Measurements from ENCODE around the gene LNPEP.
A peak's percentile ranks its signal among the peaks of the same experiment; 100 is the strongest.
"Not testable (repeated sequence)": the region's sequence is repeated elsewhere in the genome, so short reads cannot be mapped to it uniquely, and the experiment has no call there.

LNPEP gene

DNA sequence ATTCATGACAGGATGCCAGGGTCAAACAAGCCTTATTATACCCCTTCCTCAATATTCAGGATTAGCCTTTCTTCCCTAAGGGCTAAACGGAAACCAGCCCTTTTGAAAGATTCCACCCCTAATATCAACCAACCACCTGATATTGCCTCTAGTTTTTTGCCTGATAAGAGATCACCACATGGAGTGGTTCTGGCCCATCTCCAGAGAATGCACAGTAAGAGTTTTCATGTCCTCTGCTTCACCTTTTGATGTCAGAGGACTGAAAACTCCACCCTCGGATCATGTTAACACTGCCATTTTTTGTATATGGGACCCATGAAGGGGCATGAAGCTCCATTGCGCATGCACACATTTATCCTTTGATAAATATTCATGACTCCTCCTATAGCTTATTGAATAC lies 5.8 kb upstream of the LNPEP start:
- DNase-seq (ENCODE audit: low read depth) = no peak

DNA sequence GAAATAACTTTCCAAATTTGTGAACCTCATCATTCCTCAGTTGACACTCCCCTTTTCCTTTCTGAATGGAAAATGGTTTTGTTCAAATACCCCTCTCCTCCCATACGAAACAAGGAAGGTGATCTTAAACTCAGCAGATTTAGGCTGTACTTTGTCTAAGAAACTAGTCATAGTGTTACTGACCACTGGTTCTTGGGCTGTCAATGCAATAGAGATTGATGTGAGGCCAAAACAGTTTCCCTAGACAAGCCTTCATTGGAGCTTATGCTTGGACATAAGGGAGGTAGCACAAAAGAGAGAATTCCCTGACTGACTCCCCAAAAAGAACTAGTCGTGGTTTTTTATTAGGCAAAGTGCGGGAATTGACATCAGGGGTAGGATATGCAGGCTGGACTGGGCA lies 5.3 kb upstream of the LNPEP start:
- DNase-seq (ENCODE audit: low read depth) = no peak

DNA sequence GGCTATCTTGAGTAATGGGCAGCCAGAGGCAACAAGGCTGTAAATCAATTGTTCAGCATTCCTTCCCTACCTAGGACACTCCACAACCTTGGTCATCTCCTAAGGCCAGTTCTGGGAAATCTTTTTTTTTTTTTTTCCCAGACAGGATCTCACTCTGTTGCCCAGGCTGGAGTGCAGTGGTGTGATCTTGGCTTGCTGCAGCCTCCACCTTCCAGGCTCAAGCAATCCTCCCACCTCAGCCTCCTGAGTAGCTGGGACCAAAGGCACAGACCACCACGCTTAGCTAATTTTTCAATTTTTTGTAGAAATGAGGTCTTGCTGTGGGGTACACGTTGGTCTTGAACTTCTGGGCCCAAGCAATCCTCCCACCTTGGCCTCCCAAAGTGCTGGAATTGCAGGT lies 4.8 kb upstream of the LNPEP start:
- not testable (repeated sequence) for DNase-seq (ENCODE audit: low read depth)

DNA sequence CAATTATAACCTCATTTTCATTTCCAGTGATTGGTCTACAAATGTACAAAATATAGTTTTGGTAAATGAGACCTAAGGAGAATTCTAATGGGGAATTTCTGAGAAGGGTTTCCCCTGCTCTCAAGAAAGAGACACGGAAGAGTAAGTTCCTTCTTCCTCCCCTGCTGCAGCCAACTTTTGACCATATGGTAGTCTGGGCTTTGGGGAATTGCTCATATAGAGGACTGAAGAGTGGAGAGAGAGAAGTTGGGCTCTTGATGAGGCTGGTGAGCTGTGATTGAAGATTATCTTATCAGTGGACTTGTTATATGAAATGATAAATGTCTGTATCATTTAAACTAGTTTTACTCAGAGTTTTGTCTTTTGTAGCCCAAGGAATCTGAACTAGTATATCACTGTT lies 4.3 kb upstream of the LNPEP start:
- DNase-seq (ENCODE audit: low read depth) = no peak

GRCh38 chr5:96932026-96932425 lies 3.9 kb upstream of the LNPEP start:
- DNase-seq (ENCODE audit: low read depth) = no peak

DNA sequence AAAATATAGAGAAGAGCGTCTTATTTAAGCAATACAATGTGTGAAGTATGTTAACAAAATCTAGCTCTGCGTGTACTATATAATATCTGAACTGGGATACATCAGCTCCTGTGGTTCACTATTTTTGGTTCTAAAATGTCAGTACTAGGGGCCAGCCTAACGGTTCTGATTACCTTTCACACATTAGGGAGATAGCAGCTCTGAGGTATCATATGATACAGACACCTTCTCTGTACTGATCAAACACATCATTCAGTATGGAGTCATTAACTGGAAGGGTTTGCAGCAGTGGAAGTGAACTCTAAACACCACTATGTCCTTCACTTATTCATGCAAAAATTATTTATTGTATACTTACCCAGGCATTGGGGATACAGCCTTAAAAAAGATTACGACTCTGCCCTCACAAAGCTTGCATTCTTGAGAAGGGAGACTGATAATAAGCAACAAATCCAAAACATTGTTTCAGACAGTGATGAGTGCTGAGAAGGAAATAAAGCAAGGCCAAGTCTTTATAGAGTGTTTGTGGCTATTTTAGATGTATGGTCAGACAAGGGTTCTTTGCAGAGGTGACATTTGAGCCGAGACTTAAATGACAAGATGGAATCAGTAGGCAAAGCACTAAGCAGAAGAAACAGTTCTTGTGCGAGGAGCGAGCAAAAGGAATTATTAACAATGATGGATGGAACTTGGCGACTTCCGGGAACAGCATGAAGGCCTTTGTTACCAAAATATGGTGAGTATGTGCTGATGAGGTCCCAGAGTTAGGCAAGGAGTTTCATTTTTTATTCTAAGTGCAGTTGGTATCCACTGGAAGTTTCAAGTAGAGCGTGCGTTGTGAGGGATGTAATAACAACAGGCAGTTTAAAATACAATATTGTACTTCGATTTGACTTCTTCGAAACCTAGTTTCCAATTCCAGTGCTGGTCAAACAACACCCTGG lies 1.8 kb upstream of the LNPEP start:
- DNase-seq (ENCODE audit: low read depth) = no peak

GRCh38 chr5:96934708-96935558 lies 947 bp upstream of the LNPEP start:
- peak; percentile 86 for DNase-seq (ENCODE audit: low read depth)

DNA sequence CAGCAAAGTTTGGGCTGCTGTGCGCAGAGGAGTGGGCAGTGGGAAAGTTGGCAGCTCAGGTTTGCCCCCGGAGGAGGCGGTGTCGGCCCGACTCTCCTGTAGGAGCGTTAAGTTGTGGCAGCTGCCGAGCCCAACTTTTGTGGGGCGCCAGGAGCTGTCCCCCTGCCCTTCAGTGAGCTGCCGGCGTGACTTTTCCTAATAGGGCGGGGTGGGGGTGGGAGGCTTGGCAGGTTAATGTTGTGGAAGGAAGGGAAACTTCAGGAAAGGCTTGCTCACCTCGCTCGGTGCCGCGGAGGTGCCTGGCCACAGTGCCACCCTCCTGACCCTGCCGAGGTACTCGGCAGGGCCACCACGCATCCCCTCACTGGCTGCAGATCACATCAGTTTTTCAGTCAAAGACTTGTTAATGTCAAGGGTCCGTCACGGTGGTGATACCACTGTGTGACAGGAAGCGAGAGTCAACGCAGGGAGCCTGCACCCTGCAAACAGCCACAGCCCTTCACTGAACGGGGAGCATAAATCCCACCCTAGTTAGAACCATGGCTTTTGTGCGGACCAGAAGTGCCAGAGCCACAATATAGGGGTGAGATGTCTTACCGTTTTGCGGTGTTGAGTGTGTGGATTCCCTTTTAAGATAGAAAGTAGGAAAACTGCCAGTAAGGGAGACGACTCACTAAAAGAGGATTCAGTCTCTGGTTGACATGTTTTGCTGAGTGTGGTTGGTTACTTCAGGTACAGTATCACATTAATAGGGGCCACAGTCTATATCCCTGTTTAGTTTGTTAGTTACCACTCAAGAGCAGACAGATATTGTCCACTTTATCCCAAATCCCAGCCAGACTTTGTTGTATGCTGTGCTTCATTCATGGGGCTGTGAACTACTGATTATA lies 796 bp downstream of the LNPEP start:
- DNase-seq (ENCODE audit: low read depth) = peak; percentile 35

GRCh38 chr5:96940586-96940985 lies 4.7 kb downstream of the LNPEP start:
- no peak for DNase-seq (ENCODE audit: low read depth)

- no peak for DNase-seq (ENCODE audit: low read depth)
These were observed 5.3 kb downstream of the LNPEP start for GRCh38 chr5:96941140-96941539.

GRCh38 chr5:96942078-96942477 lies 6.2 kb downstream of the LNPEP start:
- no peak for DNase-seq (ENCODE audit: low read depth)

DNA sequence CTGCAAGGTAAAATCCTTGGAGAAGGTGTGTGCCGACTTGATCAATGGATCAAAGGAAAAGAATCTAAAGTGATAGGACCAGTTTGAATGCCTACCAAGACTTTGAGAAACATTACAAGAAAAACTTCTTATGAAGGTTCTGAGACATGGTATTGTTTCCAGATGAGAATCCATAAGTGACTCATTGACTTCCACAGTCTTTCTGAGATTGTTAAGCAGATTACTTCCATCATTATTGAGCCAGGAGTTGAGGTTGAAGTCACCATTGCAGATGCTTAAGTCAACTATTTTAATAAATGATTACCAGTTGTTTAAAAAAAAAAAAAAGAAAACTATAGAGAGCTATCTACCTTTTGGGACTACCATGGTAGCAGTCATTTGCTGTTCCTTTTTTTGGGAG lies 7.0 kb downstream of the LNPEP start:
- DNase-seq (ENCODE audit: low read depth) = no peak

DNA sequence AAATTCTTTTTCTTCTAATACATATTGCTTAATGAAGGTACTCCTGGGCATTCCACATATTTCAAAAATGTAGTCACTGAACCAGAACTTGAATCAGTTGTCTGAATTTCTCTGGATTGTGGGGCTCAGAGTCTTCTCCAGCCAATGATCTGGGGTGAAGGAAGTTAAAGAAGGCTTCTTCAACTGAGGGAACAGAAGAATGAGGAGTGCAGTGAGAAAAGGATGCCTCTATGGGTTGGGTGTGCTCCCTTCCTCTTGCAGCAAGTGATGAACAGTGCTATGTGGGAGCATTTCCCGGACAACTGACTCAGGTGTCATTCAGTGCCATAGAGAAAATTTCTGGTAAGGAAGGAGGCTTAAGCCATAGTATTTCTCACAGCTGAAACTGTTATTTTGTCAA lies 7.9 kb downstream of the LNPEP start:
- no peak for DNase-seq (ENCODE audit: low read depth)

GRCh38 chr5:96945144-96945897 lies 9.4 kb downstream of the LNPEP start:
- no peak for DNase-seq (ENCODE audit: low read depth)

DNA sequence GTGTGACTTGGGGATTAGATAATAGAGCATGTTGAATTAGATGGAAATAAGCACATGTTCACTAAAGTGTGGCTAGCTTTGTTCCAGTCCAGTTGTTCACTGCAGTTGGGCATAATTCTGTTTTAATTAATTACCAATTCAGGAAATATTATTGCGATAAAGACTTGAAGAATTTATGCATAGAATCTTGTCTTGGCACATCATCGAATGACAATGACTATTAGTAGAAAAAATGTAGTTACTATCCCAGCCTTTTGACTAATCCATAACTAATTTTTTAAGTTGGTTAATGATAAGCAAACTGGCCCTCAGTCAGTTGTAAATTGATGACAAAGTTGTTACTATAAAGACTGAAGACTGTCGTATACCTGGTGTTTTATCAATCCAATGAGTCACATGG lies 10.5 kb downstream of the LNPEP start:
- DNase-seq (ENCODE audit: low read depth) = no peak

GRCh38 chr5:96952118-96952750 lies 16.4 kb downstream of the LNPEP start:
- no peak for DNase-seq (ENCODE audit: low read depth)

GRCh38 chr5:96952974-96953730 lies 17.3 kb downstream of the LNPEP start:
- no peak for DNase-seq (ENCODE audit: low read depth)

GRCh38 chr5:96957254-96958049 lies 21.6 kb downstream of the LNPEP start:
- no peak for DNase-seq (ENCODE audit: low read depth)

GRCh38 chr5:96958977-96959376 lies 23.1 kb downstream of the LNPEP start:
- DNase-seq (ENCODE audit: low read depth) = no peak

All from T follicular helper cell (primary cell).